Right atrium auricular region (tissue), 2 donors: ENCODE measurements around the gene ACAD9. TPM values are rescaled to one million over a fixed set of nuclear protein-coding genes. Genes with fewer than 3 reads are reported as not detected.
"Not testable (repeated sequence)": the region's sequence is repeated elsewhere in the genome, so short reads cannot be mapped to it uniquely, and the experiment has no call there.

Source experiments
- DNase-seq: peaks from one replicate; pipeline ENCODE4 v3.0.0-alpha.2; 2019; ENCODE audit warnings: low spot score
- H3K27ac ChIP-seq, 2 donors: fragments of 200-600 bp; sonication (generic); 1 replicate in 1 of 2; 2 replicates in 1 of 2; pipeline ENCODE4 v1.5.1; 2016 to 2019
- H3K27me3 ChIP-seq, 2 donors: fragments of 200-600 bp; sonication (generic); one replicate each; pipeline versions ENCODE4 v1.5.1 to v1.6.0; 2017 to 2019
- H3K36me3 ChIP-seq: fragments of 200-600 bp; sonication (generic); one replicate; pipeline ENCODE4 v1.5.1; 2016
- H3K4me1 ChIP-seq, 2 donors: fragments of 200-600 bp; sonication (generic); one replicate each; pipeline versions ENCODE4 v1.5.1 to v1.6.0; 2017 to 2019
- H3K4me3 ChIP-seq, 2 donors: fragments of 200-600 bp; sonication (generic); 1 replicate in 1 of 2; 2 replicates in 1 of 2; pipeline ENCODE4 v1.5.1; 2017 to 2019; ENCODE audit warnings: mild to moderate bottlenecking in 1 of 2, moderate library complexity in 1 of 2
- H3K9me3 ChIP-seq, 2 donors: fragments of 200-600 bp; sonication (generic); one replicate each; pipeline ENCODE4 v1.5.1; 2019
- CTCF ChIP-seq, 2 donors: fragments of 200-600 bp; sonication (generic); IDR thresholded peaks; one replicate each; pipeline ENCODE4 v1.5.1; 2019; ENCODE audit warnings: antibody characterized with exemption in 2 of 2
- total RNA-seq, 2 donors: library from RNA; depleted of rRNA; stranded (reverse); fragments of >200 nt; gene quantifications; one replicate each; pipeline ENCODE4 v1.1.0, GENCODE V29; 2016

Gene ACAD9
- total RNA-seq, 2 donors from 2014 or later = 27.6 to 34.3 TPM

DNA sequence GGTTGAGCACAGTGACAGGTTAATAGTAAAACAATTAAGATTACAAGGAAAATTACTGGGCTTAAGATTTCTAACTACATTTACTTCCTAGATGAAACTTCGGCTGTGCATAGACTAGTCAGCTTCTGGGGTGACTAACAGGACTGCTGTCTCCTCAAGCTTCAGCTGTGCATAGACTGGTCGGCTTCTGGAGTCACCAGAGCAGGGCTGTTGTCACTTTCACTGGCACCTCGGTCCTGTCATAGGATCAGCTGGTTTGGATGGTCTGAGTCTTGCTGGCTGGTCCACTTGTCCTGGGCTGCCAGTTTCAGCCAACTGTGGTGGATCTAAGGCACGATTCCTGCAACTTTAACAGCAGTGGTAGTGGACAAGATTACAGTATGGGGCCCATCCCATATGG, 23.9 kb upstream of the ACAD9 start:
- peaks cover 12 to 27% of the 10 kb centered on the region in 2 donors for H3K9me3 ChIP-seq
- DNase-seq = no peak
- no peaks in the 10 kb centered on the region for H3K4me1 ChIP-seq
- no peak for TF ChIP-seq CTCF (IDR thresholded peaks at IDR 0.05)
- no peak overlapping the region for H3K4me3 ChIP-seq
- H3K27me3 ChIP-seq = no peaks in the 10 kb centered on the region
- no peaks in the 10 kb centered on the region for H3K36me3 ChIP-seq
- H3K27ac ChIP-seq = no peak overlapping the region

- Histone ChIP-seq H3K27ac (no peak overlapping the region), H3K9me3 (peaks cover 12 to 27% of the 10 kb centered on the region in 2 donors), H3K4me1 (no peaks in the 10 kb centered on the region), H3K36me3 (no peaks in the 10 kb centered on the region), H3K4me3 (no peak overlapping the region), H3K27me3 (no peaks in the 10 kb centered on the region)
- DNase-seq = no peak
- no peak for TF ChIP-seq CTCF (IDR thresholded peaks at IDR 0.05)
These were observed 21.3 kb upstream of the ACAD9 start for GRCh38 chr3:128858167-128858566.

- Histone ChIP-seq H3K36me3 (no peaks in the 10 kb centered on the region), H3K9me3 (peaks cover 12 to 27% of the 10 kb centered on the region in 2 donors), H3K4me3 (no peak overlapping the region), H3K27me3 (no peaks in the 10 kb centered on the region), H3K4me1 (peaks cover 0 to 7% of the 10 kb centered on the region in 2 donors), H3K27ac (no peak overlapping the region)
- no peak for DNase-seq
- no peak for TF ChIP-seq CTCF (IDR thresholded peaks at IDR 0.05)
These were observed 19.8 kb upstream of the ACAD9 start for GRCh38 chr3:128859630-128860029.

DNA sequence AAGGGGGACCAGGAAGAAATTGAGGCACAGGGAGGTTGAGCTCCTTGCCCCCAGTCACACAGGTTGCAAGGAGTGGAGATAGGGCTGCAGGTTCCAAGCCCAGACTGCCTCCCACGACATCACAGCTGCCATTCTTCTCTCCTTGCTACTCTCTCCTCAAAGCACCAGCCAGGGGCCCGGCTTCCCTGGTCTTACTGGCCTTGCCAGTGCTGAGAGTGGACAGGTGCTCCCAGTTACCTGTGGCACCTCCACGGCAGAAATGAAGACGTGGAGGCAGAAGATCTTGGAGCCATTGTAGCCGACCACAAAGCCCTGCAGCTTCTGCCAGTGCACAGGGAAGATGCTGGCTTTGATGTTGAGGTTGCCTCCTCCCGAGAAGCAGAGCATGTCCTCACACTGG, 17.9 kb upstream of the ACAD9 start:
- Histone ChIP-seq H3K27me3 (no peaks in the 10 kb centered on the region), H3K9me3 (peaks cover 12 to 21% of the 10 kb centered on the region in 2 donors), H3K4me1 (peaks cover 0 to 18% of the 10 kb centered on the region in 2 donors), H3K27ac (no peak overlapping the region), H3K36me3 (no peaks in the 10 kb centered on the region), H3K4me3 (no peak overlapping the region)
- no peak for TF ChIP-seq CTCF (IDR thresholded peaks at IDR 0.05)
- DNase-seq = no peak

DNA sequence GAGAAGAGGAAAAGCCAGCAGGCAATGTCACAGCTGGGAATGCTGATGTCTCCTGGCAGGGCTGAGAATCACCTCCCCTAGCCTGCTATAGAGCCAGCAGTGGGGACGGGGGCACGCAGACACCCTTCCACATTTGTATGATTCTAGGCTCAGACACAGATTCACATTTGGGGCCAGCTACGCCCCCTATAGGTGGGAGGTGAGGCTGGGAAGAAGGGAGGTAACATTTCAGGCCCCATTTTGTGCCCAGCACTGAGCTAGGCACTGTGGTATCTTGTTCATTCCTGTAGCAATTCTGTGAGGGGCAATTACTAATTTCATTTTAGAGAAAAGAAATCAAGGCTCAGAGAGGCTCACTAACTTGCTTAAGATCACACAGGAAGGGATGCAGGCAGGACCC, 15.9 kb upstream of the ACAD9 start:
- no peak overlapping the region for H3K4me3 ChIP-seq
- H3K27ac ChIP-seq = no peak overlapping the region
- peak in 1 of 2 donors; percentile 28 for TF ChIP-seq CTCF (IDR thresholded peaks at IDR 0.05)
- peaks cover 0 to 18% of the 10 kb centered on the region in 2 donors for H3K4me1 ChIP-seq
- no peaks in the 10 kb centered on the region for H3K27me3 ChIP-seq
- peaks cover 12 to 15% of the 10 kb centered on the region in 2 donors for H3K9me3 ChIP-seq
- H3K36me3 ChIP-seq = no peaks in the 10 kb centered on the region
- DNase-seq = no peak

DNA sequence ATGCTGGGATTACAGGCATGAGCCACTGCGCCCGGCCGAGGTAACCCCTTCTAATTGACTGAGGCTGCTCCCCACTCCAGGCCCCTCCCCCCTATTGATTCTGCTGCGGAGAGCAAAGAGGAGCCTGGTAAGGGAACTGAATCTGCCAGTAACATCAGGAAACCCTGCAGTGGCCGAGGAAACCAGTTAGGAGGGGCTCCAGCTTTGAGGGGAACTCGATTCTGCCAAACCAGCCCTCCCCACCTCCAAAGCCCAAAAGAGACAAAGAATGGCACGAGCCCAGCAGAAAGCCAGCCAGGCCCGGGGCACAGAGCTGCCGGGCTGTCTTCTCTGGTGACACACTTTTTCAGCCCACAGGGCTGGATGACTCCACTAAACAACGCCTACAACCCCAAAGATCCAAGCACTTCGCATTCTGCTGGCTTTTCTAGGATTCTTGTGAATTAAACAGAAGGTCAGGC, 15.0 kb upstream of the ACAD9 start:
- Histone ChIP-seq H3K4me1 (peaks cover 0 to 18% of the 10 kb centered on the region in 2 donors), H3K4me3 (no peak overlapping the region), H3K27ac (peak overlapping the region in 1 of 2 donors; percentile 35), H3K9me3 (peaks cover 4 to 7% of the 10 kb centered on the region in 2 donors), H3K27me3 (no peaks in the 10 kb centered on the region), H3K36me3 (no peaks in the 10 kb centered on the region)
- no peak for TF ChIP-seq CTCF (IDR thresholded peaks at IDR 0.05)
- DNase-seq = no peak

GRCh38 chr3:128864849-128865804, 14.3 kb upstream of the ACAD9 start:
- DNase-seq, H3K27ac ChIP-seq: not testable (repeated sequence)

More at GRCh38 chr3:128864849-128865804, 14.3 kb upstream of the ACAD9 start:
- not testable (repeated sequence) for H3K36me3 ChIP-seq, H3K27me3 ChIP-seq, H3K4me3 ChIP-seq, H3K9me3 ChIP-seq
- peaks cover 0 to 18% of the 10 kb centered on the region in 2 donors for H3K4me1 ChIP-seq
